Neural cell (in vitro differentiated cells): ENCODE measurements around the gene USP2.

Experiments used
- EZH2 ChIP-seq: fragments of 200-600, 300-800 bp; shearing (Covaris generic), sonication (generic); IDR thresholded peaks from 2 replicates; pipeline ENCODE4 v1.6.1; 2014; ENCODE audit warnings: antibody characterized with exemption, low read length, borderline replicate concordance, mild to moderate bottlenecking; ENCODE audit not compliant: insufficient read depth, poor library complexity, severe bottlenecking
- MXI1 ChIP-seq: fragments of 450-650 bp; conservative IDR thresholded peaks from 2 replicates; pipeline ENCODE4 v1.6.1; 2014; ENCODE audit warnings: antibody characterized with exemption, mild to moderate bottlenecking; ENCODE audit not compliant: poor library complexity, severe bottlenecking
- POLR2AphosphoS5 ChIP-seq: IDR thresholded peaks from 2 replicates; pipeline ENCODE4 v1.6.1; 2012
- SMC3 ChIP-seq: fragments of 450-650 bp; conservative IDR thresholded peaks from 2 replicates; pipeline ENCODE4 v1.6.1; 2014; ENCODE audit warnings: antibody characterized with exemption, mild to moderate bottlenecking, moderate library complexity; ENCODE audit not compliant: poor library complexity
- TAF1 ChIP-seq: IDR thresholded peaks from 2 replicates; pipeline ENCODE4 v1.6.1; 2012; ENCODE audit warnings: low read depth
- TF ChIP-seq, protein P1 (sequence below): fragments of 450-650 bp; IDR thresholded peaks from 2 replicates; pipeline ENCODE4 v1.5.1; 2014; ENCODE audit warnings: antibody characterized with exemption, mild to moderate bottlenecking, moderate library complexity; ENCODE audit not compliant: poor library complexity, severe bottlenecking
- TF ChIP-seq, protein P2 (sequence below): IDR thresholded peaks from 2 replicates; pipeline ENCODE4 v1.6.1; 2012; ENCODE audit warnings: borderline replicate concordance

DNA sequence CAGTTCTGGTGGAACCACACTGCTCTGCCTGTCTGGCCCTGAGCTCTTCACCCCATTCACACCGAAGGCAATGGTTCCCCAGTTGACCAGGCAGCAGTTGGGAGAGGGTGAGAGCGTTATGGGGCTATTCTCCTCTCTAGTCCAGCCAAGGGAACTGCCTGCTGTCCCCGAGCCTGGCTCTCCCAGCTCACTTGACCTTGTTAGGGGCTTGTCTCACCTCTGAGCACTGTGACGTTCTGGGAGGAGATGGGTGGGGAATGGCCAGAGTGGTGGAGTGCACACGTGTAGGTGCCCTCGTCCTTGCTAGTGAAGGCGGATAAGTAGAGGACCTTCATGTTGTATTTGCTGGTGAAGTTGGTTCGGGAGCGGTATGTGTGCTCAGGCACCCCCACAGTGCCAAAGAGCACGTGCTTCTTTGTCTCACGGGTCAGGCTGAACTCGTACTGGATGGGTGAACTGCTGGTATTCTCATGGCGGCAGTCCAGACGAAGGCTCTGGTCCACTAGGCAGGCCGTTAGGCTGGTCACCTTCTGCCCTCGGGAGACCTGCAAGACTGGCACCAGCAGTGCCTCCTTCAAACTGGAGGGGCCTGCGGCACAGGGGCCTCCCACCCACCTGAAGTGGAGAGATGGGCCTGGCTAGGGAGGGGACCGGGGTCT lies 38.5 kb upstream of the USP2 start:
- TF ChIP-seq, protein P1, sequence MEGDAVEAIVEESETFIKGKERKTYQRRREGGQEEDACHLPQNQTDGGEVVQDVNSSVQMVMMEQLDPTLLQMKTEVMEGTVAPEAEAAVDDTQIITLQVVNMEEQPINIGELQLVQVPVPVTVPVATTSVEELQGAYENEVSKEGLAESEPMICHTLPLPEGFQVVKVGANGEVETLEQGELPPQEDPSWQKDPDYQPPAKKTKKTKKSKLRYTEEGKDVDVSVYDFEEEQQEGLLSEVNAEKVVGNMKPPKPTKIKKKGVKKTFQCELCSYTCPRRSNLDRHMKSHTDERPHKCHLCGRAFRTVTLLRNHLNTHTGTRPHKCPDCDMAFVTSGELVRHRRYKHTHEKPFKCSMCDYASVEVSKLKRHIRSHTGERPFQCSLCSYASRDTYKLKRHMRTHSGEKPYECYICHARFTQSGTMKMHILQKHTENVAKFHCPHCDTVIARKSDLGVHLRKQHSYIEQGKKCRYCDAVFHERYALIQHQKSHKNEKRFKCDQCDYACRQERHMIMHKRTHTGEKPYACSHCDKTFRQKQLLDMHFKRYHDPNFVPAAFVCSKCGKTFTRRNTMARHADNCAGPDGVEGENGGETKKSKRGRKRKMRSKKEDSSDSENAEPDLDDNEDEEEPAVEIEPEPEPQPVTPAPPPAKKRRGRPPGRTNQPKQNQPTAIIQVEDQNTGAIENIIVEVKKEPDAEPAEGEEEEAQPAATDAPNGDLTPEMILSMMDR = no peak
- no peak for TF ChIP-seq TAF1
- no peak for TF ChIP-seq POLR2AphosphoS5
- TF ChIP-seq, protein P2, sequence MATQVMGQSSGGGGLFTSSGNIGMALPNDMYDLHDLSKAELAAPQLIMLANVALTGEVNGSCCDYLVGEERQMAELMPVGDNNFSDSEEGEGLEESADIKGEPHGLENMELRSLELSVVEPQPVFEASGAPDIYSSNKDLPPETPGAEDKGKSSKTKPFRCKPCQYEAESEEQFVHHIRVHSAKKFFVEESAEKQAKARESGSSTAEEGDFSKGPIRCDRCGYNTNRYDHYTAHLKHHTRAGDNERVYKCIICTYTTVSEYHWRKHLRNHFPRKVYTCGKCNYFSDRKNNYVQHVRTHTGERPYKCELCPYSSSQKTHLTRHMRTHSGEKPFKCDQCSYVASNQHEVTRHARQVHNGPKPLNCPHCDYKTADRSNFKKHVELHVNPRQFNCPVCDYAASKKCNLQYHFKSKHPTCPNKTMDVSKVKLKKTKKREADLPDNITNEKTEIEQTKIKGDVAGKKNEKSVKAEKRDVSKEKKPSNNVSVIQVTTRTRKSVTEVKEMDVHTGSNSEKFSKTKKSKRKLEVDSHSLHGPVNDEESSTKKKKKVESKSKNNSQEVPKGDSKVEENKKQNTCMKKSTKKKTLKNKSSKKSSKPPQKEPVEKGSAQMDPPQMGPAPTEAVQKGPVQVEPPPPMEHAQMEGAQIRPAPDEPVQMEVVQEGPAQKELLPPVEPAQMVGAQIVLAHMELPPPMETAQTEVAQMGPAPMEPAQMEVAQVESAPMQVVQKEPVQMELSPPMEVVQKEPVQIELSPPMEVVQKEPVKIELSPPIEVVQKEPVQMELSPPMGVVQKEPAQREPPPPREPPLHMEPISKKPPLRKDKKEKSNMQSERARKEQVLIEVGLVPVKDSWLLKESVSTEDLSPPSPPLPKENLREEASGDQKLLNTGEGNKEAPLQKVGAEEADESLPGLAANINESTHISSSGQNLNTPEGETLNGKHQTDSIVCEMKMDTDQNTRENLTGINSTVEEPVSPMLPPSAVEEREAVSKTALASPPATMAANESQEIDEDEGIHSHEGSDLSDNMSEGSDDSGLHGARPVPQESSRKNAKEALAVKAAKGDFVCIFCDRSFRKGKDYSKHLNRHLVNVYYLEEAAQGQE = no peak
- TF ChIP-seq EZH2 = no peak
- no peak for TF ChIP-seq SMC3
- TF ChIP-seq MXI1 = no peak
